NCI-H2107 treated with DMSO at 0.1 percent for 48 hours (cell line): ENCODE measurements around the gene G3BP1.
A peak's percentile ranks its signal among the peaks of the same experiment; 100 is the strongest.
"Not testable (repeated sequence)": the region's sequence is repeated elsewhere in the genome, so short reads cannot be mapped to it uniquely, and the experiment has no call there.

ENCODE experiments used
- DNase-seq: peaks from one replicate; lab custom pipeline; 2025; ENCODE audit not compliant: unreplicated experiment; lab: John Stamatoyannopoulos, UW

The G3BP1 gene

DNA sequence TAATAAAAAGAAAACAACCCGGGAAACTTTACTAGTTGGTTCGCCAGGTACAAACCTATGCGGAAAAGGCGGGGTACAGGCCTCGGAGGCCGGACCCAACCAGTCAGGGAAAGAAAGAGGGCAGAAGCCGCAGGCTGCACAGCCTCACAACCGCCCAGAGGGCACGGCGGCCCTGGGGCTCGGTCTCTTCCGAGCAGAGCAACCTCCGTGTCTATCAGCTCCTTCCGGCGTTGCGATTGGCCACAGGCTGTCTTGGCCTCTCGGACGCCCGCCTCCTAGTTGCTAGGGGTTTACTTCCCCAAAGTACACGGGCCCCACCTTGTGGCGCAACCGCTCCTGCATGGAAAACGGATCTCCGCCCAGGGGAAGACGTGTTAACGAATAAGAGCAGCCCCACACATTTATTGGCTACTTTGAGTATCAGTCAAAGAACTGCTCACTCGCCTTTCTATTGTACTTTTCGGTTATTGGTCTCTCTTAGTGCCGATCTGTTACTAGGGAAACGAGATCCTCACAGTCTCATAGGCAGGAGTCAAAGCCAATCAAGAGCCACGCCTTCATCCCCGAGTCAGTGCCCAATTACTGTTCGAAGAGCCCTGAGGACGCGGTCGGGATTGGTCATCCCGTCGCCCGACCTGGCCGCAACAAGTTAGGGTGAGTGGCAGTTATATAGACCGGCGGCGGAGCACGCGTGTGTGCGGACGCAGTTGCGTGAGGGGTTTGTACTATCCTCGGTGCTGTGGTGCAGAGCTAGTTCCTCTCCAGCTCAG, at the start of gene G3BP1:
Gene G3BP1, plus strand, starts transcription at position 696 of the 770 bp plus-strand sequence. CDS start 14,667 bp downstream, outside the sequence.
- peak; percentile 99 for DNase-seq

GRCh38 chr5:151722546-151722945, 49.2 kb upstream of the G3BP1 start:
- no peak for DNase-seq

DNA sequence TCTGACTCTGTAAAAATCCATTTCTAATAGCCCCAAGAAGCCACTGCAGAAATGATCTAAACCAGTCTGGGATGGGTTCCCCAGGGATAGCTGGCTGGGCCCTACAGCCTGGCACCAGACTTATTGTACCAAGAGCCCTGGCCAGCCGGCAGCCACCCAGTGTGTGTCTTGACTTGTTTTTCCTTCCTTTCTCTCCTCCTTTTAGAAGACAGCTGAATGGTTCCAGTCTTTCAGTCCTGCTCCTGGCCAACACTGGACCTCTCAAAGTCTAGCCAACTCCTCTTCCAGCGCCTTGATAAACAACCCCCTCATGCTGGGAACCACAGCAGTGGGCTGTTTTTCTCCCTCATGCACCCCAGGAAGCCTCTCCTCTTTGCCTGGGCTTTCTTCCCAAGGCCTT, 47.4 kb upstream of the G3BP1 start:
- no peak for DNase-seq

DNA sequence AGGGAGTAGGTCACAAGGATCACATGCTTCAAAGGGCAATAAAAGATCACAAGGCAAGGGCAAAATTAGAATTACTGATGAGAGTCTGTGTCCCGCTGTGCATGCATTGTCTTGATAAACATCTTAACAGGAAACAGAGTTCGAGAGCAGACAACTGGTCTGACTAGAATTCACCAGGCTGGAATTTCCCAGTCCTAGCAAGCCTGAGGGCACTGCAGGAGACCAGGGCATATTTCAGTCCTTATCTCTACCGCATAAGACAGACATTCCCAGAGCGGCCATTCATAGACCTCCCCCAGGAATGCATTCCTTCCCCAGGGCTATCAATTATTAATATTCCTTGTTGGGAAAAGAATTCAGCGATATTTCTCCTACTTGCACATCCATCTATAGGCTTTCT, 42.2 kb upstream of the G3BP1 start:
- not testable (repeated sequence) for DNase-seq

GRCh38 chr5:151730381-151730780, 41.4 kb upstream of the G3BP1 start:
- no peak for DNase-seq

DNA sequence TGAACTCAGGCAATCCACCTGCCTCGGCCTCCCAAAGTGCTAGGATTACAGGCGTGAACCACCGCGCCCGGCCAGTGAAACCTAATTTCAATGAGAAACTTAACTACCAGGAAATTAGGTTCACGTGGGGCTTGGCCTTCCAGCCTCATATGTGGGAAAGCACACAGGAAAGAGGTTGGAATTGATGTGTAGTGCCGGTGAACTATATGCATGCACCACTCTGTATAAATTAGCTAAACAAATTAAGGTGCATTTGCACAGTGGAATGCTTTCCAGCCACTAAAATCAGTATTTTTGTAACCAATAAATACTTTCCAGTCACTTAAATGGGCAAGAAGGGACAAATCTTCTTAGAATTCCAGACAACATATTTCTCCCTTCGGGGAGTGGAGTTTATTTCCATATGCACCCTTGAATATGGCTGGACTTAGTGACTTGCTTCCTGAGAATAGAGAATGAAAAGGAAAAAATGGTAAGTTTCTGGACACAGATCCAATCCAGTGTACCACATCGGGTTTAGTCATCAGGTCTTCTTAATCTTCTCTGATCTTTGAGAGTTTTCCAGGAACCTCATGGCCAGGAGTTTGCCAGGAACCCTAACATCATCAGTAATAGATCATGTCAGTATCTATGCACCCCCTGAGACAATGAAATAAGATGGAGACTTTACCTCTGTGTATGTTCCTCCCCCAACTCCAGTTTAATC, 38.2 kb upstream of the G3BP1 start:
- DNase-seq = no peak

DNA sequence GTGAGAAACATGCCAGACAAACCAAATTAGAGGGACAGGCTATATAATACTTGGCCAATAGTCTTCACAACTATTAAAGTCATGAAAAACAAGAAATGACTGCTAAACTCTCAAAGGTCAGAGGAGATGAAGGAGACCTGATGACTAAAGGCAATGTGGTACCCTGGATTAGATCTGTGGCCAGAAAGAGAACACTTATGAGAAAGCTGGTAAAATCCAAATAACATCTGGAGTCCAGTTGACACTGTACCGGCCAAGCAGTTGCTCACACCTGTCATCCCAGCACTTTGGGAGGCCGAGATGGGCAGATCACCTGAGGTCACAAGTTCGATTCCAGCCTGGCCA, 37.7 kb upstream of the G3BP1 start:
- no peak for DNase-seq

DNA sequence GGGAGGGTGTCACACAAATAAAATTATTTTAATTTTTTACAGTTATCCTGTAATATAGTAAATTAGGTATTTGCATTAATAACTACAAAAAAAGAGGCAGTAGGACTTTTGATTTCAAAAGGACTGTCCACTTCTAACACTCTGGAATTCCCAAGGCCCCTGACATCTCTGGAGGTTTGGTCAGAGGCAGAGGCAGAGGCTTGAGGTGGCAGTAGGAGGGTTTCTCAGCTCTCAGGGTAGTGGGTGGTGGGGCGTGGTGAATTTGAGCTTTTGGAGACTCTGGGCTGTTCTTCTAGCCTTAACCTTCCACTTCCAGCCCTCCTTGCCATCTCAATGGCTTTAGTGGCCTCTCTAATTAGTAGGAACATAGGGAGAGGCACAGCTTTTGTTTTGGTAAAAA, 36.1 kb upstream of the G3BP1 start:
- DNase-seq = no peak

GRCh38 chr5:151737431-151737830, 34.3 kb upstream of the G3BP1 start:
- DNase-seq = no peak

GRCh38 chr5:151738125-151738848, 33.5 kb upstream of the G3BP1 start:
- DNase-seq = no peak

DNA sequence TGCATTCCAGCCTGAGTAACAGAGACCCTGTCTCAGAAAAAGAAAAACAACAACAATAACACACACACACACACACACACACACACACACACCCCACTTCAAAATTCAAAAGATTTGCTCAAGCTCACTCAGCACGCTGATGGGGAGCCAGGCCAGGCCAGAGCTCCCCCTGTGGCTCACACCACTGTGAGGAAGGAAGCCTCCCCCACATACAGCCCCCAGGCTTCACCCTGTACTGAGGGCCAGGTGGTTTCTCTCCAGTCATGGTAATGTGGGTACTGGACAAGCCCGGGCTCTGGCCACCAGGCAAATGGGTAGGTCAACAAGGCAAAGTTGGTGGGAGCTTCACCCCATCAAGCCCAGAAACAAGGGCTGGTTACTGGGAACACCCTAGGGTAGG, 32.4 kb upstream of the G3BP1 start:
- no peak for DNase-seq

DNA sequence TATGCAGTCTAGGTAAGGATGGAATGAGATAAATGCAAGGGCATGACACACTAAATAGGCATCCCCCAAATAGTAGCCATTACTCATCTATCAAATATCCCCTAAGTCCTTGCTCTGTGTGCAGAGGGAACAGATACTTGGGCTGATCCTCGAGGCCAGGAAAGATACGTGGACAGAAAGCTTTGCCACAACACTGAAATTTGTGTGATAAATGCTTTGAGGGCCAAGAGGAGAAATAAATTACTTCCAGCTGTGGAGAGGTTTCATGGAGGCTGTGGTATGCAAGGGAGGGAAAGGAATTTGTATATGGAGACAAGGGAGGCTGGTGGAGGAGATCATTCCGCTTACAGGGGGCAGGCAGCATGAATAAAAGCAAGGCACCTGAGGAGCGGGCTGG, 31.8 kb upstream of the G3BP1 start:
- DNase-seq = no peak

DNA sequence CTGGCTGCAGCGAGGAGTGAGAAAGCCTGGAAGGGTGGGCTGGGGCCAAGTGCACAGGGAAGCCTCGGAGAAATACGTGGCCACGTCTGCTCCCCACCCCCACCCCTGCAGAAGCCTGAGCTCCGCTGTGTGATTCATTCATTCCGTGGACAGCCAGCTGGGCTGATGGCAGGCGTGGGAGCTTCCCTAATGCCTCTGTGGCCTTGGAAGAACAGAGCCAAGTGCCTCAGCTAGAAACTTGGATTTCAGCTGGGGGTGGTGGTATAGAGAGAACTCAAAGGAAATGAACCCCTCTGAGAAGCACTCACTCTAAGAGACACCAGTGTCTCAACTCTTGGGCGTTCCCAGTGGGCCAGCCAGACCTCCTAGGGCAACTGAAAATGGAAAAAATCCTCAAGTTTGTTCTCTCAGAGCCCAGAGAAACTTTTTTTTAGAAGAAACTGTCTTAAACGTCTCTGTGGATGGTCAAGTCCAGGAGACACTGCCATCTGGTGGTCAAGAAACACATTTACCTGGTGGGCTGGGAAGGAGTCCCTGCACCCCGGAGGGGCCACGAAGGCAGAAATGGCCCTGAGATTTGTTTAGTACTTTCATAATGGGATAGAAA, 31.3 kb upstream of the G3BP1 start:
- DNase-seq = no peak

DNA sequence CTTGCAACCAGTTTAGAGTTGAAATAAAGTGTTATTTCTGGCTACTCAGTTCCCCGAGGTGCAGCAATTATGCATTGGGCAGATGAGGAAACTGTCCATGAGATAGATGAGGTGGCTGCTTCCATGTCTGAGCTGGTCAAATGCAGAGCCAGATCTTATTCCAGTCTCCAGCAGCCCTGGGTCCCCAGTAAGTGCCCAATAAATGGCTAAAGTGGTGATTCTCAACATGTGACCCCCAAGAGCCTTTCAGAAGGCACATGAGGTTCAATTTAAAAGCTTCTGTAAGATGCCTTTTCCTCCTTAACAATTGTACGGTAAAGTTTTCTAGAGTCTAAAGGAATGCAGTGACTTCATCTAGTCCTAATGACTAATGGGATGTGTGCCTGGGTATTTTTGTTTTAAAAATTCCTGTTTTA, 30.8 kb upstream of the G3BP1 start:
- no peak for DNase-seq

GRCh38 chr5:151741678-151742423, 29.9 kb upstream of the G3BP1 start:
- no peak for DNase-seq

GRCh38 chr5:151742870-151743294, 28.9 kb upstream of the G3BP1 start:
- DNase-seq = no peak

DNA sequence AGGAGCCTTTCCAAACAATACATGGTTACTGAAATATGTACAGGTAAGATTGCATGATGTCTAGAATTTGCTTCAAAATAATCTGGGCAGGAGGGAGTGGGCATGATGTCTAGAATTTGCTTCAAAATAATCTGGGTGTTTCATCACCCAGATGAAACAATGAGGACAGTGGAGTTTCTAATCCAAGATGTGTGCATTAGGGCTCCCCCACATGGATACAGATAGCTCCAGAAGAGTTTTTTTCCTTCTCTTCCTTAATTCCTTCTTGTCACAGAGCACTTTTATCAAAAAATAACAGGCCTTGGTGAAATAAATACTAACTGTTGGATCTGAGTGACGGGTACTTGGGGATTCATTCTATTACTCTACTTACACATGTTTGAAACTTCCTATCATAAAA, 28.2 kb upstream of the G3BP1 start:
- no peak for DNase-seq

GRCh38 chr5:151745071-151745705, 26.6 kb upstream of the G3BP1 start:
- DNase-seq = no peak

- DNase-seq = no peak
Measured at GRCh38 chr5:151750121-151750520, 21.6 kb upstream of the G3BP1 start.

DNA sequence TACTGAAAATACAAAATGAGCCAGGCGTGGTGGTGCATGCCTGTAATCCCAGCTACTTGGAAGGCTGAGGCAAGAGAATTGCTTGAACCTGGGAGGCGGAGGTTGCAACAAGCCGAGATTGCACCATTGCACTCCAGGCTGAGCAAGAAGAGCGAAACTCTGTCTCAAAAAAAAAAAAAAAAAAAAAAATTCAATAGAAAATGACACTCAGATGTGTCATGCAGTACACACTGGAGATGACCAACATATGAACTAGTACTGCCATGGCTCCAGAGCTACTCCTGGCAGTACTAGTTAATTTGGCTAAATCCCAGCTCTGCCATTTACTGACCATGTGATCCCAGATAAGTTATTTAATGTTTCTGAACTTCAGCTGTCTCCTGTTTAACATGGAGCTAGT, 20.7 kb upstream of the G3BP1 start:
- DNase-seq = no peak
